Activated CD8-positive, alpha-beta memory T cell treated with anti-CD3 and anti-CD28 coated beads, Interleukin-2, amount 10 ng/mL, durations not matched to agents 7 days and 5 days (primary cell): ENCODE data around the gene MYO1C. TPM values are rescaled to one million over a fixed set of nuclear protein-coding genes. Genes with fewer than 3 reads are reported as not detected.
"Not testable (repeated sequence)": the region's sequence is repeated elsewhere in the genome, so short reads cannot be mapped to it uniquely, and the experiment has no call there.

Source experiments
- ATAC-seq: fragments of 150-1000 bp; cut with Tn5 transposase; one replicate; pipeline ENCODE4 v1.10.0; 2021; ENCODE audit warnings: moderate library complexity
- CTCF ChIA-PET: fragments of 350-600 bp; sonication (Branson Sonifier 250); formaldehyde crosslinking; loops from one replicate; lab custom pipeline; 2021; ENCODE audit warnings: antibody characterized with exemption; lab: Charles Lee
- DNase-seq: peaks from one replicate; pipeline ENCODE4 v3.0.0-alpha.2; 2020
- H3K27ac Mint-ChIP-seq: one replicate; pipeline ENCODE4 v1.8.0; 2021; ENCODE audit warnings: mild to moderate bottlenecking, mixed read lengths
- H3K27me3 Mint-ChIP-seq: one replicate; pipeline ENCODE4 v1.8.0; 2021; ENCODE audit warnings: mixed read lengths
- H3K36me3 Mint-ChIP-seq: one replicate; pipeline ENCODE4 v1.8.0; 2021; ENCODE audit warnings: mild to moderate bottlenecking, mixed read lengths
- H3K4me1 Mint-ChIP-seq: one replicate; pipeline ENCODE4 v1.8.0; 2021; ENCODE audit warnings: mixed read lengths
- H3K4me3 Mint-ChIP-seq: one replicate; pipeline ENCODE4 v1.8.0; 2021; ENCODE audit warnings: mild to moderate bottlenecking, moderate library complexity, mixed read lengths
- H3K9me3 Mint-ChIP-seq: one replicate; pipeline ENCODE4 v1.8.0; 2022; ENCODE audit warnings: low read depth, mixed read lengths
- total RNA-seq, 2 experiments: library from RNA; stranded (reverse); gene quantifications; one replicate each; pipeline ENCODE4 v1.2.3, GENCODE V29; 2021

Gene MYO1C
- total RNA-seq, 2 experiments from 2014 or later: 50.6 to 58.4 TPM

GRCh38 chr17:1462164-1463112 lies 30.0 kb downstream of the MYO1C start:
- ATAC-seq (no peak), DNase-seq (no peak)
- peaks cover 22% of the 10 kb centered on the region for H3K4me1 Mint-ChIP-seq
- CTCF ChIA-PET: interaction anchor here (1.4 to 1.7 kb wide), 3 partner anchors 22 to 167 kb away, joined by 3 to 8 read pairs (median 5); partner anchors contain the start of gene INPP5K
- peaks cover 39% of the 10 kb centered on the region for H3K27me3 Mint-ChIP-seq
- H3K9me3 Mint-ChIP-seq: no peaks in the 10 kb centered on the region
- H3K27ac Mint-ChIP-seq: no peak overlapping the region
- H3K4me3 Mint-ChIP-seq: no peak overlapping the region
- H3K36me3 Mint-ChIP-seq: no peaks in the 10 kb centered on the region

GRCh38 chr17:1461198-1461944 lies 31.1 kb downstream of the MYO1C start:
- ATAC-seq (no peak), DNase-seq (no peak)
- Mint-ChIP-seq H3K27ac (no peak overlapping the region), H3K4me1 (peaks cover 26% of the 10 kb centered on the region), H3K36me3 (no peaks in the 10 kb centered on the region), H3K4me3 (no peak overlapping the region), H3K27me3 (peaks cover 43% of the 10 kb centered on the region), H3K9me3 (no peaks in the 10 kb centered on the region)
- CTCF ChIA-PET: no interaction called here

DNA sequence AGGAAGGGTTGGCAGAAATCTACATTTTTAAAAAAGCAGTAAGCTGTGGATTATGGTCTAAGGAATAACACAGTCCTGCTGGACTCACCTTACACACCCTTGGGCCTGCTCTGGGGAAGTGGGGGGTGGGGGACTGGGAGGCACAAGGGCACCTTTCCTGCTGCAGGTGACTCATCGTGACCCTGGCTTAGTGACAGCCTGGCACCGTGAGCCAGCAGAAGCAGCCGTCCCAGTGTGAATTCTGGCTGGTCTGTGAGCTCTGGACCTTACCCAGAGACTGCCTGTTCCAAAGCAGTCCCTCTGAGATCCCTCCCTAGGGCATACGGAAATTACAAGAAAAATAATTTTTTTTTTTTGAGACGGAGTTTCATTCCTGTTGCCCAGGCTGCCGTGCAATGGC lies 32.3 kb downstream of the MYO1C start:
- DNase-seq: no peak
- Mint-ChIP-seq H3K36me3 (no peaks in the 10 kb centered on the region), H3K27ac (no peak overlapping the region)

GRCh38 chr17:1455797-1456599 lies 36.5 kb downstream of the MYO1C start, which contains the start of gene CRK:
CRK (minus strand) TSS chr17:1456232; CDS start chr17:1456117, 115 bp downstream.
- Mint-ChIP-seq H3K4me1 (peaks cover 36% of the 10 kb centered on the region), H3K27me3 (peaks cover 20% of the 10 kb centered on the region), H3K27ac (peak within 1 kb of the TSS; percentile 87), H3K4me3 (peak within 1 kb of the TSS; percentile 88), H3K36me3 (peaks cover 14% of the 10 kb centered on the region), H3K9me3 (no peaks in the 10 kb centered on the region)
- ATAC-seq (peak; percentile 96), DNase-seq (peak; percentile 97)
- CTCF ChIA-PET: interaction anchor here (0.9 to 2.3 kb wide), 4 partner anchors 29 to 94 kb away, joined by 3 to 11 read pairs (median 5); partner anchors contain the start of gene INPP5K

More for the DNA sequence above, 32.3 kb downstream of the MYO1C start:
- no peaks in the 10 kb centered on the region for H3K9me3 Mint-ChIP-seq
- H3K4me1 Mint-ChIP-seq: peaks cover 28% of the 10 kb centered on the region
- no peak for ATAC-seq
- CTCF ChIA-PET: interaction anchor here (0.8 to 1.6 kb wide), 3 partner anchors 9 to 170 kb away, joined by 3 to 8 read pairs (median 5); no protein-coding TSS in a partner anchor
- H3K4me3 Mint-ChIP-seq: no peak overlapping the region
- peaks cover 43% of the 10 kb centered on the region for H3K27me3 Mint-ChIP-seq

DNA sequence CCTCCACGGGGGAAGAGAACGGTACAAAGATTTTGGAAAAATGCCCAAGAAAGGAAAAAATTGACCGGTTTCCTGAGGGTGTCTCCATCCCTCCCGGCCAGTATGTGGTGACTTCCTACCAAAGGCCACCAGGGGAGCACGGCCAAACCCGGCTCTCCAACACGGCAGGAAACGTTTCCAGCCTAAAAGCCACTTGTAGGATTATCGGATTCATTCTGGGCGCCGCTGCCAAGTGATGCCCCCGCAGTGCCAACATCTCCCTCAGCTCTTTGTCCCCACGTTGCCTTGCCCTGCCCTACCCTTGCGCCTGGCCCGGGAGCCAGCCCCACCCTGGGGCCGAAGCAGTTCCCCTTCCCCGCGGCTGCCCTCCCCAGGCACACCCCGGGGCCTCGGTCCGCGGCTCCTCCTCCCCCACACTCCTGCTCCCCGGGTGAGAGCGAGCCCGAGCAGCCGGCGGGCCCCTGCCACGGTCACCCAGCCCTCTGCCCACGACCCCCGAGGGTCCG lies 37.1 kb downstream of the MYO1C start:
- ATAC-seq: peak; percentile 24
- CTCF ChIA-PET: interaction anchor here (0.9 to 2.3 kb wide), 3 partner anchors 30 to 90 kb away, joined by 3 to 11 read pairs (median 4); no protein-coding TSS in a partner anchor
- DNase-seq: peak; percentile 65
- Mint-ChIP-seq H3K36me3 (peaks cover 14% of the 10 kb centered on the region), H3K27me3 (peaks cover 15% of the 10 kb centered on the region), H3K9me3 (no peaks in the 10 kb centered on the region), H3K4me3 (peak overlapping the region; percentile 88), H3K4me1 (peaks cover 36% of the 10 kb centered on the region), H3K27ac (peak overlapping the region; percentile 87)

DNA sequence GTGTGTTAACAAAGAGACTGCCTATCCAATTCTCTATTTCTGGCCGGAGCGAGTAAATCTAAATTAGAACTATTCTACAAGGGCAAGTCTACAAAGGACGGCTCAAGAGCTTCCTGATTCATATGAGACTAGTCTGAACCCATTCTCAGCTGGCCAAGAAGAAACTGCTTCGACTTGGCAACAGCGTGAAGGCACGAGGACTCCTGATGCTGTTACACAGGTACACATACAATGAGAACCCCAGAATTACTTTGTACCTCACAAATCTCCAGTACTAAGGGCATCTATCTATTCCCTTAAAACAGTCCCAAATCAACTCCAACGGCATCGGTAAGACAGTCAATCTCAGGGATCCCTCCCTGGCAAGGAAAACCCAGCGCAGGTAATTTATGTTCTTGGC lies 37.9 kb downstream of the MYO1C start:
- ATAC-seq (no peak), DNase-seq (no peak)
- Mint-ChIP-seq H3K36me3 (peaks cover 14% of the 10 kb centered on the region), H3K27ac (peak overlapping the region; percentile 87), H3K9me3 (no peaks in the 10 kb centered on the region), H3K4me1 (peaks cover 37% of the 10 kb centered on the region), H3K4me3 (peak overlapping the region; percentile 88), H3K27me3 (peaks cover 8% of the 10 kb centered on the region)
- CTCF ChIA-PET: interaction anchor here (1.1 to 1.8 kb wide), 2 partner anchors 11 to 61 kb away, joined by 4 read pairs; no protein-coding TSS in a partner anchor

DNA sequence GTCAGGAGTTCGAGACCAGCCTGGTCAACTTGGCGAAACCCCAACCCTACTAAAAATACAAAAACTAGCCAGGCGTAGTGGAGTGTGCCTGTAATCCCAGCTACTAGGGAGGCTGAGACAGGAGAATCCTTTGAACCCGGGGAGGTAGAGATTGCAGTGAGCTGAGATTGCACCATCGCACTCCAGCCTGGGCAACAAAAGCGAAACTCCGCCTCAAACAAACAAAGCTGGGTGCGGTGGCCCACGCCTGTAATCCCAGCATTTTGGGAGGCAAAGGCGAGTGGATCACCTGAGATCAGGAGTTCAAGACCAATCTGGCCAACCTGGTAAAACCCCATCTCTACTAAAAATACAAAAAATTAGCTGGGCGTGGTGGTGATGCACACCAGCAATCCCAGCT lies 38.8 kb downstream of the MYO1C start:
- H3K4me1 Mint-ChIP-seq: peaks cover 42% of the 10 kb centered on the region
- not testable (repeated sequence) for H3K4me3 Mint-ChIP-seq, DNase-seq, H3K27me3 Mint-ChIP-seq, H3K27ac Mint-ChIP-seq, ATAC-seq, H3K9me3 Mint-ChIP-seq
- CTCF ChIA-PET: interaction anchor here (1.1 to 1.8 kb wide), 3 partner anchors 10 to 177 kb away, joined by 3 to 4 read pairs (median 4); partner anchors contain the start of gene INPP5K
- peaks cover 21% of the 10 kb centered on the region for H3K36me3 Mint-ChIP-seq

DNA sequence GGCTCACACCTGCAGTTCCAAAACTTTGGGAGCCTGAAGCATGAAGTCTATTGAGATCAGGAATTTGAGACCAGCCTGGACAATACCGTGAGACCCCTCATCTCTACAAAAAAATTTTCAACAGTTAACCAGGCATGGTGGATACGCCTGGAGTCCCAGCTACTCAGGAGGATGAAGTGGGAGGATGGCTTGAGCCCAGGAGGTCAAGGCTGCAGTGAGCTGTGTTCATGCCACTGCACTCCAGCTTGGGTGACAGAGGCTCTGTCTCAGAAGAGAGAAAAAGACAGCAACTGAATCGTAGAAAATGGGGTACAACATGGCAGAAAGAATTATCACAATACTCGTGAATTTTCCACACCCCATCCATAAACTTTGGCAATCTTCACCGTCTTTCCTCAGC lies 39.6 kb downstream of the MYO1C start:
- DNase-seq (no peak), ATAC-seq (no peak)
- Mint-ChIP-seq H3K27ac (no peak overlapping the region), H3K36me3 (peaks cover 21% of the 10 kb centered on the region), H3K4me1 (peaks cover 42% of the 10 kb centered on the region), H3K27me3 (peaks cover 8% of the 10 kb centered on the region), H3K4me3 (no peak overlapping the region), H3K9me3 (no peaks in the 10 kb centered on the region)
- CTCF ChIA-PET: interaction anchor here (1.1 to 1.8 kb wide), 3 partner anchors 9 to 177 kb away, joined by 3 to 4 read pairs (median 4); partner anchors contain the start of gene INPP5K

DNA sequence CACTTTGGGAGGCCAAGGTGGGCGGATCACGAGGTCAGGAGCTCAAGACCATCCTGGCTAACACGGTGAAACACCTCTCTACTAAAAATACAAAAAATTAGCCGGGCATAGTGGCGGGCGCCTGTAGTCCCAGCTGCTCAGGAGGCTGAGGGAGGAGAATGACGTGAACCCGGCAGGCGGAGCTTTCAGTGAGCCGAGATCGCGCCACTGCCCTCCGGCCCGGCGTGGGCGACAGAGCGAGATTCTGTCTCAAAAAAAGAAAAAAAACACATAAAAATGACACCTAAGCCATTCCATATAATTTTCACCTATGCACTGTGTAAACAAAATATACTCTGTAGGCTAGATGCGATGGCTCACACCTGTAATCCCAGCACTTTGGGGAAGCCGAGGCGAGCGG lies 42.2 kb downstream of the MYO1C start:
- not testable (repeated sequence) for DNase-seq, H3K27ac Mint-ChIP-seq, H3K27me3 Mint-ChIP-seq, H3K9me3 Mint-ChIP-seq, ATAC-seq, H3K4me3 Mint-ChIP-seq
- peaks cover 21% of the 10 kb centered on the region for H3K36me3 Mint-ChIP-seq
- CTCF ChIA-PET: interaction anchor here (1.4 kb wide), 1 partner anchor 85 kb away, joined by 5 read pairs; no protein-coding TSS in a partner anchor
- H3K4me1 Mint-ChIP-seq: peaks cover 41% of the 10 kb centered on the region

GRCh38 chr17:1449412-1449967 lies 43.0 kb downstream of the MYO1C start:
- H3K27ac Mint-ChIP-seq: no peak overlapping the region
- no peaks in the 10 kb centered on the region for H3K27me3 Mint-ChIP-seq
- H3K4me1 Mint-ChIP-seq: peaks cover 33% of the 10 kb centered on the region
- DNase-seq (no peak), ATAC-seq (no peak)
- H3K9me3 Mint-ChIP-seq: no peaks in the 10 kb centered on the region
- peaks cover 21% of the 10 kb centered on the region for H3K36me3 Mint-ChIP-seq
- H3K4me3 Mint-ChIP-seq: no peak overlapping the region
- CTCF ChIA-PET: interaction anchor here (0.9 to 1.4 kb wide), 3 partner anchors 60 to 84 kb away, joined by 3 to 5 read pairs (median 3); no protein-coding TSS in a partner anchor

DNA sequence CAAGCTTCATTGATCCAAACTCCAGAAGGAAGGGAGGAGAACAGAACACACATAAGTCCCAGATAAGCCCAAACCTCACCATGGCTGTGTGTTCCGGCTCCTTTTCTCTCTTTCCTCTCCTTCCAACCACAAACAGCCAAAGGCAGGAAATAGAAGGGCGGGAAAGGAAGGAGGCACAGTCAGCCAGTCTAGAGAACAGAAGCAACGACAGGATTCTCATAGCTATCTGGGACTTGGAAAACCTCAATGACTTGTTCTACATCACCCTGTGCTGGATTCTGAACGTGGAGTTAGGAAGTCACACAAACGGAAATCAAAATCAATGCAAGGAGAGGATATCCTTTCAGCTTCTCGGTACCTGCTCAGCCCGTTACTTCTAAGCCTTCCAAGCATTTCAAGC lies 45.4 kb downstream of the MYO1C start:
- no peak overlapping the region for H3K4me3 Mint-ChIP-seq
- DNase-seq: no peak
- no peaks in the 10 kb centered on the region for H3K27me3 Mint-ChIP-seq
- CTCF ChIA-PET: interaction anchor here (0.7 to 1.1 kb wide), 2 partner anchors 31 to 82 kb away, joined by 3 to 4 read pairs; no protein-coding TSS in a partner anchor
- H3K4me1 Mint-ChIP-seq: peaks cover 17% of the 10 kb centered on the region
- H3K9me3 Mint-ChIP-seq: no peaks in the 10 kb centered on the region
- no peak for ATAC-seq
- peaks cover 12% of the 10 kb centered on the region for H3K36me3 Mint-ChIP-seq
- H3K27ac Mint-ChIP-seq: no peak overlapping the region

- Mint-ChIP-seq H3K36me3 (peaks cover 10% of the 10 kb centered on the region), H3K4me3 (no peak overlapping the region), H3K27me3 (no peaks in the 10 kb centered on the region), H3K9me3 (no peaks in the 10 kb centered on the region), H3K4me1 (peaks cover 13% of the 10 kb centered on the region), H3K27ac (no peak overlapping the region)
- ATAC-seq: no peak
- no peak for DNase-seq
- CTCF ChIA-PET: no interaction called here
Observed at GRCh38 chr17:1446201-1446600, 46.3 kb downstream of the MYO1C start.
